K562 (cell line): ENCODE data around the gene ZNF174. TPM values are rescaled to one million over a fixed set of nuclear protein-coding genes. Genes with fewer than 3 reads are reported as not detected.

ENCODE experiments used
- ATAC-seq: fragments of 200-7000 bp; cut with Tn5 transposase; 3 replicates; pipeline ENCODE4 v1.9.1; 2020; ENCODE audit warnings: moderate library complexity
- BruUV-seq: library from RNA; stranded (reverse); fragments of 400-500 nt; replicated peaks from 2 replicates; lab custom pipeline; 2021; lab: Mats Ljungman, UMichigan
- CTCF ChIA-PET: fragments of 300-600 bp; formaldehyde crosslinking; extraction: SDS; loops from one replicate; lab custom pipeline; 2021; ENCODE audit warnings: low intra/inter-chr PET ratio; lab: Yijun Ruan, JAX
- POLR2A ChIA-PET: fragments of 300-600, 350-650 bp; sonication (Branson Sonifier 250); formaldehyde crosslinking; extraction: SDS; loops from one replicate; lab custom pipeline; 2021; ENCODE audit warnings: antibody characterized with exemption, inconsistent platforms; lab: Yijun Ruan, JAX
- DNase-seq, 4 experiments: peaks; one replicate each; pipeline versions ENCODE4 v3.0.0 to v3.0.0-alpha.2; 2011 to 2018; ENCODE audit warnings: low spot score in 3 of 4, mixed read lengths in 3 of 4; ENCODE audit errors: extremely low read depth in 1 of 4
- FAIRE-seq: peaks from 2 replicates; lab custom pipeline; 2011; peaks lifted over from hg19 to GRCh38; lab: Jason Lieb, UNC
- H2AFZ ChIP-seq: 2 replicates; pipeline ENCODE4 v1.6.0; 2011; ENCODE audit warnings: low read depth, low read length, control low read depth, inconsistent platforms
- H3K27ac ChIP-seq: fragments of 200-600 bp; 3 replicates; pipeline ENCODE4 v1.8.0; 2011; ENCODE audit warnings: low read depth, mild to moderate bottlenecking, control low read depth, inconsistent platforms, low read length, moderate library complexity, mixed read lengths; ENCODE audit errors: extremely low read depth
- H3K27me3 ChIP-seq, 2 experiments: fragments of 300-600 bp in 1 of 2; 2 replicates in 1 of 2; 3 replicates in 1 of 2; pipeline versions ENCODE4 v1.6.0 to v1.8.0; 2011; ENCODE audit warnings: inconsistent platforms in 2 of 2, low read length in 2 of 2, mild to moderate bottlenecking in 1 of 2, mixed read lengths in 1 of 2, moderate library complexity in 1 of 2; ENCODE audit not compliant: control insufficient read depth in 2 of 2, insufficient read depth in 2 of 2
- H3K36me3 ChIP-seq: fragments of 300-600 bp; 3 replicates; pipeline ENCODE4 v1.8.0; 2011; ENCODE audit warnings: mild to moderate bottlenecking, low read length, inconsistent platforms; ENCODE audit not compliant: control insufficient read depth, insufficient read depth
- H3K4me1 ChIP-seq, 2 experiments: fragments of 200-600 bp in 1 of 2; replicated peaks in 1 of 2; 2 replicates in 1 of 2; 3 replicates in 1 of 2; pipeline versions ENCODE4 v1.5.1 to v1.8.0; 2011; ENCODE audit warnings: inconsistent platforms in 2 of 2, low read length in 2 of 2, mild to moderate bottlenecking in 1 of 2, mixed read lengths in 1 of 2, moderate library complexity in 1 of 2; ENCODE audit not compliant: control insufficient read depth in 2 of 2, insufficient read depth in 2 of 2
- H3K4me2 ChIP-seq: 2 replicates; pipeline ENCODE4 v1.6.1; 2011; ENCODE audit warnings: low read length, control low read depth, inconsistent platforms, mixed read lengths; ENCODE audit not compliant: insufficient read depth
- H3K4me3 ChIP-seq: fragments of 200-600 bp; sonication (generic), shearing (Covaris generic); 2 replicates; pipeline ENCODE4 v1.5.1; 2016; ENCODE audit warnings: control low read depth, inconsistent platforms
- H3K79me2 ChIP-seq: fragments of 200-600 bp; 3 replicates; pipeline ENCODE4 v1.8.0; 2011; ENCODE audit warnings: low read length, inconsistent platforms; ENCODE audit not compliant: control insufficient read depth, insufficient read depth
- H3K9ac ChIP-seq, 2 experiments: 2 replicates each; pipeline versions ENCODE4 v1.6.0 to v1.6.1; 2011; ENCODE audit warnings: low read depth in 2 of 2, low read length in 2 of 2, control low read depth in 1 of 2, inconsistent platforms in 1 of 2, mild to moderate bottlenecking in 1 of 2, mixed read lengths in 1 of 2; ENCODE audit not compliant: insufficient read depth in 1 of 2
- H3K9me1 ChIP-seq: one replicate; pipeline ENCODE4 v1.6.0; 2011; ENCODE audit warnings: inconsistent platforms, mild to moderate bottlenecking, low read length, moderate library complexity; ENCODE audit not compliant: control insufficient read depth, insufficient read depth
- H3K9me3 ChIP-seq: replicated peaks from 2 replicates; pipeline ENCODE4 v1.5.1; 2011; ENCODE audit warnings: low read depth, low read length, inconsistent platforms; ENCODE audit not compliant: control insufficient read depth, insufficient read depth
- H4K20me1 ChIP-seq: replicated peaks from 2 replicates; pipeline ENCODE4 v1.6.1; 2011; ENCODE audit warnings: low read length, inconsistent platforms, mixed read lengths; ENCODE audit not compliant: control insufficient read depth, insufficient read depth
- ATF7 ChIP-seq: fragments of 450-650 bp; IDR thresholded peaks from 2 replicates; pipeline ENCODE4 v1.7.1; 2014; ENCODE audit warnings: mild to moderate bottlenecking, moderate library complexity
- CTBP1 ChIP-seq: fragments of 450-650 bp; IDR thresholded peaks from 2 replicates; pipeline ENCODE4 v1.6.1; 2016; ENCODE audit warnings: borderline replicate concordance
- EP300 ChIP-seq: IDR thresholded peaks from 2 replicates; pipeline ENCODE4 v1.6.1; 2012; ENCODE audit warnings: low read length, improper control_type of control experiment
- HDAC6 ChIP-seq: IDR thresholded peaks from 2 replicates; pipeline ENCODE4 v1.6.1; 2012; ENCODE audit warnings: low read depth, mild to moderate bottlenecking, control low read depth, inconsistent platforms, low read length, moderate library complexity
- JUN ChIP-seq, 2 experiments: sonication (generic) in 1 of 2; formaldehyde crosslinking in 1 of 2; IDR thresholded peaks; 2 replicates each; pipeline versions ENCODE4 v1.6.1 to v1.8.0; 2012 to 2022; ENCODE audit warnings: borderline replicate concordance in 2 of 2, mild to moderate bottlenecking in 2 of 2, improper control_type of control experiment in 1 of 2, low read depth in 1 of 2, low read length in 1 of 2, missing genetic modification reagents in 1 of 2
- KDM2B ChIP-seq: fragments of 250-450 bp; sonication (Bioruptor Pico); IDR thresholded peaks from 2 replicates; pipeline ENCODE4 v1.8.0; 2021; ENCODE audit warnings: mild to moderate bottlenecking, moderate library complexity
- MEIS2 ChIP-seq: fragments of 450-650 bp; IDR thresholded peaks from 2 replicates; pipeline ENCODE4 v1.6.1; 2014; ENCODE audit warnings: mild to moderate bottlenecking; ENCODE audit not compliant: partially characterized antibody
- NR2C2 ChIP-seq, 2 experiments: fragments of 200-800 bp in 1 of 2; sonication (Bioruptor generic) in 1 of 2; sonication (generic) in 1 of 2; formaldehyde crosslinking in 1 of 2; IDR thresholded peaks; 2 replicates each; pipeline versions ENCODE4 v1.6.1 to v1.8.0; 2016 to 2022; ENCODE audit warnings: mild to moderate bottlenecking in 1 of 2, missing compliant biosample characterization in 1 of 2, missing genetic modification characterization in 1 of 2, missing genetic modification reagents in 1 of 2
- NRF1 ChIP-seq, 2 experiments: fragments of 450-650 bp; IDR thresholded peaks in 1 of 2; conservative IDR thresholded peaks in 1 of 2; 2 replicates each; pipeline ENCODE4 v1.6.1; 2014; ENCODE audit warnings: mild to moderate bottlenecking in 2 of 2
- PHB2 ChIP-seq: fragments of 450-650 bp; IDR thresholded peaks from 2 replicates; pipeline ENCODE4 v1.6.1; 2017; ENCODE audit warnings: low read depth
- RBBP5 ChIP-seq: fragments of 200-600 bp; sonication (generic); IDR thresholded peaks from 2 replicates; pipeline ENCODE4 v1.6.1; 2012; ENCODE audit warnings: borderline replicate concordance, mild to moderate bottlenecking, low read length, control low read depth, inconsistent platforms; ENCODE audit not compliant: insufficient read depth, poor library complexity, severe bottlenecking
- RBM34 ChIP-seq: fragments of 200-400 bp; formaldehyde crosslinking; IDR thresholded peaks from 2 replicates; pipeline ENCODE4 v1.6.1; 2018; ENCODE audit warnings: low read length, borderline replicate concordance; ENCODE audit not compliant: insufficient read depth
- ZNF121 ChIP-seq: sonication (generic); formaldehyde crosslinking; conservative IDR thresholded peaks from 2 replicates; pipeline ENCODE4 v1.8.0; 2022; ENCODE audit warnings: missing genetic modification reagents
- WGBS: fragments of 100-300 bp; shearing (Covaris generic); methylation state at CpG from one replicate; pipeline ENCODE4 v1.1.6; 2016; ENCODE audit warnings: low coverage, mixed read lengths; ENCODE audit not compliant: insufficient coverage; ENCODE audit errors: missing lambda C conversion rate; 5-methylcytosine and 5-hydroxymethylcytosine counted together
- in situ Hi-C: fragments of 300-500 bp; cut with MboI; formaldehyde crosslinking; loops from 4 replicates; pipeline ENCODE4 v1.15.0; 2018; ENCODE audit warnings: inconsistent platforms, mixed read lengths
- intact Hi-C: fragments of 100-400 bp; cut with micrococcal nuclease; formaldehyde crosslinking; loops from 2 replicates; pipeline ENCODE4 v1.14.2; 2022
- polyA plus RNA-seq, 8 experiments: library from polyadenylated mRNA; depleted of rRNA in 4 of 8; stranded (reverse) in 5 of 8; unstranded in 3 of 8; fragments of >200 nt; fragmentation: Nextera tagmentation in 2 of 8; fragmentation: Illumina TruSeq in 1 of 8; extraction: Ambion mirVana in 2 of 8; extraction: Trizol in 1 of 8; gene quantifications; 2 replicates each; pipeline versions ENCODE4 v1.2.1 to v1.2.3, GENCODE V29; 2011 to 2014; ENCODE audit warnings: inconsistent platforms in 1 of 8, missing spikeins in 1 of 8
- total RNA-seq, 7 experiments: library from RNA; depleted of rRNA in 6 of 7; stranded (reverse); fragments of >200 nt in 6 of 7; fragmentation: Illumina TruSeq in 2 of 7; extraction: Trizol in 2 of 7; gene quantifications; 2 replicates each; pipeline versions ENCODE4 v1.2.1 to v1.2.3, GENCODE V29; 2011 to 2021; ENCODE audit warnings: low replicate concordance in 1 of 7
- TF ChIP-seq, protein P1 (sequence below): sonication (generic); formaldehyde crosslinking; IDR thresholded peaks from 2 replicates; pipeline ENCODE4 v1.8.0; 2023; ENCODE audit warnings: missing genetic modification reagents, mild to moderate bottlenecking, borderline replicate concordance
- TF ChIP-seq, protein P2 (sequence below): sonication (generic); formaldehyde crosslinking; IDR thresholded peaks from 2 replicates; pipeline ENCODE4 v1.8.1; 2023; ENCODE audit warnings: mild to moderate bottlenecking, missing genetic modification reagents

ZNF174 gene
- total and polyA plus RNA-seq, 9 of the 15 experiments (the other 6 are each of a cell fraction or from before 2014, with no cell fraction given): 5.1 to 19.1 (median 12.5) TPM

DNA sequence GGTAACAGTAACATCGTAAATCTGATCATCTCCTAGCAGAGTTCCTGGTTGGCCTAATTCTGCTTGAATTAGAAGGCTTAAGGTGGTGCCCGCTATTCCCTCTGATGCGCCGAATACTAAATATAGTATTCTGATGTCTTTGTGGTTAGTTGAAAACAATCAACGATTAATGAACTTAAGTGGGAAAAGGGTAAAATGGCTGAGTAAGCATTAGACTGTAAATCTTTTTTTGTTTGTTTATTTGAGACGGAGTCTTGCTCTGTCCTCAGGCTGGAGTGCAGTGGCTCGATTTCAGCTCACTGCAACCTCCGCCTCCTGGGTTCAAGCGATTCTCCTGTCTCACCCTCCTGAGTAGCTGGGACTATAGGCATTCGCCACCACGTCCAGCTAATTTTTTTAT lies 31.9 kb upstream of the ZNF174 start (continued):
- TF ChIP-seq, protein P1, sequence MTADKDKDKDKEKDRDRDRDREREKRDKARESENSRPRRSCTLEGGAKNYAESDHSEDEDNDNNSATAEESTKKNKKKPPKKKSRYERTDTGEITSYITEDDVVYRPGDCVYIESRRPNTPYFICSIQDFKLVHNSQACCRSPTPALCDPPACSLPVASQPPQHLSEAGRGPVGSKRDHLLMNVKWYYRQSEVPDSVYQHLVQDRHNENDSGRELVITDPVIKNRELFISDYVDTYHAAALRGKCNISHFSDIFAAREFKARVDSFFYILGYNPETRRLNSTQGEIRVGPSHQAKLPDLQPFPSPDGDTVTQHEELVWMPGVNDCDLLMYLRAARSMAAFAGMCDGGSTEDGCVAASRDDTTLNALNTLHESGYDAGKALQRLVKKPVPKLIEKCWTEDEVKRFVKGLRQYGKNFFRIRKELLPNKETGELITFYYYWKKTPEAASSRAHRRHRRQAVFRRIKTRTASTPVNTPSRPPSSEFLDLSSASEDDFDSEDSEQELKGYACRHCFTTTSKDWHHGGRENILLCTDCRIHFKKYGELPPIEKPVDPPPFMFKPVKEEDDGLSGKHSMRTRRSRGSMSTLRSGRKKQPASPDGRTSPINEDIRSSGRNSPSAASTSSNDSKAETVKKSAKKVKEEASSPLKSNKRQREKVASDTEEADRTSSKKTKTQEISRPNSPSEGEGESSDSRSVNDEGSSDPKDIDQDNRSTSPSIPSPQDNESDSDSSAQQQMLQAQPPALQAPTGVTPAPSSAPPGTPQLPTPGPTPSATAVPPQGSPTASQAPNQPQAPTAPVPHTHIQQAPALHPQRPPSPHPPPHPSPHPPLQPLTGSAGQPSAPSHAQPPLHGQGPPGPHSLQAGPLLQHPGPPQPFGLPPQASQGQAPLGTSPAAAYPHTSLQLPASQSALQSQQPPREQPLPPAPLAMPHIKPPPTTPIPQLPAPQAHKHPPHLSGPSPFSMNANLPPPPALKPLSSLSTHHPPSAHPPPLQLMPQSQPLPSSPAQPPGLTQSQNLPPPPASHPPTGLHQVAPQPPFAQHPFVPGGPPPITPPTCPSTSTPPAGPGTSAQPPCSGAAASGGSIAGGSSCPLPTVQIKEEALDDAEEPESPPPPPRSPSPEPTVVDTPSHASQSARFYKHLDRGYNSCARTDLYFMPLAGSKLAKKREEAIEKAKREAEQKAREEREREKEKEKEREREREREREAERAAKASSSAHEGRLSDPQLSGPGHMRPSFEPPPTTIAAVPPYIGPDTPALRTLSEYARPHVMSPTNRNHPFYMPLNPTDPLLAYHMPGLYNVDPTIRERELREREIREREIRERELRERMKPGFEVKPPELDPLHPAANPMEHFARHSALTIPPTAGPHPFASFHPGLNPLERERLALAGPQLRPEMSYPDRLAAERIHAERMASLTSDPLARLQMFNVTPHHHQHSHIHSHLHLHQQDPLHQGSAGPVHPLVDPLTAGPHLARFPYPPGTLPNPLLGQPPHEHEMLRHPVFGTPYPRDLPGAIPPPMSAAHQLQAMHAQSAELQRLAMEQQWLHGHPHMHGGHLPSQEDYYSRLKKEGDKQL (CRISPR knock-in tag): no peak

DNA sequence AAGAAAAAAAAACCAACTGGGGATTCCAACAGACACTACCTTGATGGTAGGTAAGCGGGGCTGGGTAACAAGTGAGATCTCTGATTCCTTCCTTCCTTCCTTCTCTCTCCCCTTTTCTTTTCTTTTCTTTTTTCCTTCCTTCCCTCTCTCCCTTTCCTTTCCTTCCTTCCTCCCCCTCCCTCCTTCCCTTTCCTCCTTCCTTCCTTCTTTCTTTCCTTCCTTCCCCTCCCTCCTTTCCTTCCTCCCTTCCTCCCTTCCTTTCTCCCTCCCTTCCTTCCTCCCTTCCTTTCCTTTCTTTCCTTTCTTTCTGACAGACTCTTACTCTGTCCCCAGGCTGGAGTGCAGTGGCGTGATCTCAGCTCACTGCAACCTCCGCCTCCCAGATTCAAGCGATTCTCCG lies 25.3 kb upstream of the ZNF174 start:
- H3K9ac ChIP-seq: no peak overlapping the region
- no peak for DNase-seq
- WGBS: 36% methylated on average over 5 of the region's 5 CpGs
- BruUV-seq: no TSS peak
- no peaks in the 10 kb centered on the region for H3K4me1 ChIP-seq
- ChIA-PET POLR2A (no interaction called here), CTCF (no interaction called here)
- ATAC-seq: no peak
- H3K4me2 ChIP-seq: no peak overlapping the region
- H2AFZ ChIP-seq: no peak overlapping the region
- no peaks in the 10 kb centered on the region for H4K20me1 ChIP-seq
- H3K4me3 ChIP-seq: no peak overlapping the region
- no peaks in the 10 kb centered on the region for H3K9me1 ChIP-seq
- no peaks in the 10 kb centered on the region for H3K36me3 ChIP-seq
- in situ Hi-C loops: no loop called here
- intact Hi-C loops: no loop called here
- H3K79me2 ChIP-seq: no peaks in the 10 kb centered on the region
- H3K9me3 ChIP-seq: peaks cover 8% of the 10 kb centered on the region
- peaks cover 0 to 6% of the 10 kb centered on the region in 2 experiments; a peak in 3 of 5 replicates for H3K27me3 ChIP-seq
- no peak overlapping the region for H3K27ac ChIP-seq
- no peak for FAIRE-seq
- TF ChIP-seq ATF7 (no peak), RBBP5 (no peak), MEIS2 (no peak), ZNF121 (no peak), CTBP1 (no peak), NRF1 (conservative IDR thresholded peaks at IDR 0.05 in 1 of 2, IDR thresholded peaks at IDR 0.05 in 1 of 2) (no peak), JUN (IDR thresholded peaks at IDR 0.05; ENCODE audit: borderline replicate concordance, low read depth, low read length) (no peak), JUN (CRISPR knock-in tag; IDR thresholded peaks at IDR 0.05; ENCODE audit: borderline replicate concordance) (no peak), KDM2B (CRISPR knock-in tag) (no peak), PHB2 (no peak), RBM34 (no peak), NR2C2 (CRISPR knock-in tag; IDR thresholded peaks at IDR 0.05) (no peak), NR2C2 (tag; IDR thresholded peaks at IDR 0.05) (no peak), HDAC6 (no peak), EP300 (no peak)
- TF ChIP-seq, protein P2, sequence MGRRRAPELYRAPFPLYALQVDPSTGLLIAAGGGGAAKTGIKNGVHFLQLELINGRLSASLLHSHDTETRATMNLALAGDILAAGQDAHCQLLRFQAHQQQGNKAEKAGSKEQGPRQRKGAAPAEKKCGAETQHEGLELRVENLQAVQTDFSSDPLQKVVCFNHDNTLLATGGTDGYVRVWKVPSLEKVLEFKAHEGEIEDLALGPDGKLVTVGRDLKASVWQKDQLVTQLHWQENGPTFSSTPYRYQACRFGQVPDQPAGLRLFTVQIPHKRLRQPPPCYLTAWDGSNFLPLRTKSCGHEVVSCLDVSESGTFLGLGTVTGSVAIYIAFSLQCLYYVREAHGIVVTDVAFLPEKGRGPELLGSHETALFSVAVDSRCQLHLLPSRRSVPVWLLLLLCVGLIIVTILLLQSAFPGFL (CRISPR knock-in tag): no peak
